Measurements from ENCODE around the gene INO80E.

GRCh38 chr16:29962344-29962994 lies 33.6 kb upstream of the INO80E start:
- TF ChIP-seq CTCF (IDR thresholded peaks at IDR 0.05 in 4 of 5, conservative IDR thresholded peaks at IDR 0.05 in 1 of 5) (no peak), POLR2A (IDR thresholded peaks at IDR 0.05) (no peak)

Data from gastrocnemius medialis (tissue), 4 donors.